HG02943 (cell line): Measurements from ENCODE around the gene WDR17.

Experiments used
- ATAC-seq: cut with Tn5 transposase; IDR thresholded peaks from one replicate; pipeline ENCODE4 v1.9.1; 2021; ENCODE audit warnings: mild to moderate bottlenecking, low read depth, moderate library complexity; ENCODE audit not compliant: unreplicated experiment

Gene WDR17

GRCh38 chr4:176084769-176085168, 19.1 kb downstream of the WDR17 start:
- ATAC-seq = no peak

- ATAC-seq = no peak
These were observed 24.5 kb downstream of the WDR17 start for GRCh38 chr4:176090115-176090514.

GRCh38 chr4:176099314-176099713, 33.7 kb downstream of the WDR17 start:
- ATAC-seq = no peak

- ATAC-seq = no peak
These were observed 36.9 kb downstream of the WDR17 start for GRCh38 chr4:176102414-176103063.

GRCh38 chr4:176107695-176108094, 42.1 kb downstream of the WDR17 start:
- ATAC-seq = no peak

- peak; percentile 99 for ATAC-seq
These were observed 58.2 kb downstream of the WDR17 start for GRCh38 chr4:176123710-176124407.

- no peak for ATAC-seq
These were observed 59.4 kb downstream of the WDR17 start for GRCh38 chr4:176125063-176125462.

GRCh38 chr4:176134670-176135069, 69.0 kb downstream of the WDR17 start:
- no peak for ATAC-seq

GRCh38 chr4:176137631-176138030, 72.0 kb downstream of the WDR17 start:
- no peak for ATAC-seq

- ATAC-seq = no peak
These were observed 73.9 kb downstream of the WDR17 start for GRCh38 chr4:176139518-176139917.

- ATAC-seq = no peak
These were observed 76.6 kb downstream of the WDR17 start for GRCh38 chr4:176142253-176142652.

GRCh38 chr4:176149680-176150355, 84.2 kb downstream of the WDR17 start:
- ATAC-seq = no peak

- no peak for ATAC-seq
These were observed 84.7 kb downstream of the WDR17 start for GRCh38 chr4:176150356-176150682.

- ATAC-seq = no peak
These were observed 85.1 kb downstream of the WDR17 start for GRCh38 chr4:176150704-176151103.

GRCh38 chr4:176153124-176153523, 87.5 kb downstream of the WDR17 start:
- no peak for ATAC-seq

- no peak for ATAC-seq
These were observed 91.0 kb downstream of the WDR17 start for GRCh38 chr4:176156656-176157055.

- ATAC-seq = no peak
These were observed 97.4 kb downstream of the WDR17 start for GRCh38 chr4:176163041-176163440.

GRCh38 chr4:176185051-176185450, 119.4 kb downstream of the WDR17 start:
- no peak for ATAC-seq

GRCh38 chr4:176186067-176186466, 120.4 kb downstream of the WDR17 start:
- ATAC-seq = no peak

- ATAC-seq = no peak
These were observed 121.2 kb downstream of the WDR17 start for GRCh38 chr4:176186671-176187395.

- ATAC-seq = no peak
These were observed 122.0 kb downstream of the WDR17 start for GRCh38 chr4:176187624-176188023.
